ENCODE data around the gene SRGAP3. TPM values are rescaled to one million over a fixed set of nuclear protein-coding genes. Genes with fewer than 3 reads are reported as not detected.

Gene SRGAP3
- total RNA-seq, 3 donors from 2014 or later: 0.27 to 2.0 (median 0.42) TPM

GRCh38 chr3:9000041-9000440 is 249.4 kb downstream of the SRGAP3 start:
- H3K9me3 Mint-ChIP-seq: no peaks in the 10 kb centered on the region
- no peak for DNase-seq
- H3K36me3 Mint-ChIP-seq (ENCODE audit: insufficient read depth): no peaks in the 10 kb centered on the region
- no peak for ATAC-seq
- H3K4me1 Mint-ChIP-seq (ENCODE audit: low read depth): no peaks in the 10 kb centered on the region
- H3K4me3 Mint-ChIP-seq: no peak overlapping the region
- peaks cover 8% of the 10 kb centered on the region for H3K27me3 Mint-ChIP-seq (ENCODE audit: low read depth)

DNA sequence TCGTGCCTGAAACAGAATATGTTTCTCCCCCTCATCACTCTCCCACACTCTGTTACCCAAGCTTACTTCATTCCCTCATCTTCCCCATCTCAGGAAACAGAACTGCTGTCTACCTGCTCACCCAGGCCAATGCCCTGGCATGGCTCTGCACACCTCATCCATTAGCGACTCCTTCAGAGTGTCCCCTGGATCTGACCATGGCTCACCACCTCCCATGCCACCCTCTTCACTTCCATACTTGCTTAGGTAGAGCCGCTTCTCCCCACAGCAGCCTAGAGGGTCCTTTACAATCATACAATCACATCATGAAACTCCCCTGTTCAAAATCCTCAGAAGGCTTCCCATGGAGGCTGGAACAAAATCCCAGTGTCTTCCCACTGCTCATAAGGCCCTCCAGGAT is 252.3 kb downstream of the SRGAP3 start:
- Mint-ChIP-seq H3K9me3 (no peaks in the 10 kb centered on the region), H3K4me3 (no peak overlapping the region), H3K4me1 (ENCODE audit: low read depth) (no peaks in the 10 kb centered on the region), H3K36me3 (ENCODE audit: insufficient read depth) (no peaks in the 10 kb centered on the region), H3K27me3 (ENCODE audit: low read depth) (peaks cover 8% of the 10 kb centered on the region)
- no peak for ATAC-seq
- no peak for DNase-seq

GRCh38 chr3:8996681-8997121 is 252.7 kb downstream of the SRGAP3 start:
- Mint-ChIP-seq H3K9me3 (no peaks in the 10 kb centered on the region), H3K27me3 (ENCODE audit: low read depth) (peaks cover 8% of the 10 kb centered on the region), H3K4me1 (ENCODE audit: low read depth) (no peaks in the 10 kb centered on the region), H3K36me3 (ENCODE audit: insufficient read depth) (no peaks in the 10 kb centered on the region), H3K4me3 (no peak overlapping the region)
- no peak for DNase-seq
- ATAC-seq: no peak

DNA sequence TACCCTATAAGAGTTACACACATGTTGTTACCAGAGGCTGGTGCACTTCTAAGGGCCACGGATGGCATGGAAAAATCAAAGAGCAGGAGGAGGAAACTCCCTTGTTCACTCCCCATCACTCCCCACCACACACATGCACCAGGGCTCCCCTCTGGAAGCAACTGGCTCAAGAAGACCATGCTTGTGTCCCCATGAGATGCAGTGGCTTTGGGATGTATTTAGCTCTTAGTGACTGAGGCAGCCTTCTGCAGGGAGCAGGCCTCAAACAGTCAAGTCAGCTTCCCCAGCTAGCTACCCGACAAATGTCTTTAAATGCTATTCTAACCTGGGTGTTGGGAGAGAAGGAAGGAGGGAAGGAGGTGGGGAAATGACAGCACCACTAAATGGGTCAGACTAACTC is 253.2 kb downstream of the SRGAP3 start:
- Mint-ChIP-seq H3K4me1 (ENCODE audit: low read depth) (no peaks in the 10 kb centered on the region), H3K4me3 (no peak overlapping the region), H3K36me3 (ENCODE audit: insufficient read depth) (no peaks in the 10 kb centered on the region), H3K9me3 (no peaks in the 10 kb centered on the region), H3K27me3 (ENCODE audit: low read depth) (peaks cover 6% of the 10 kb centered on the region)
- no peak for ATAC-seq
- DNase-seq: no peak

GRCh38 chr3:8994226-8994625 is 255.2 kb downstream of the SRGAP3 start:
- ATAC-seq (no peak), DNase-seq (no peak)
- Mint-ChIP-seq H3K36me3 (ENCODE audit: insufficient read depth) (no peaks in the 10 kb centered on the region), H3K4me1 (ENCODE audit: low read depth) (no peaks in the 10 kb centered on the region), H3K27me3 (ENCODE audit: low read depth) (no peaks in the 10 kb centered on the region), H3K9me3 (no peaks in the 10 kb centered on the region), H3K4me3 (no peak overlapping the region)

- DNase-seq (no peak), ATAC-seq (no peak)
- Mint-ChIP-seq H3K27me3 (ENCODE audit: low read depth) (no peaks in the 10 kb centered on the region), H3K9me3 (no peaks in the 10 kb centered on the region), H3K4me1 (ENCODE audit: low read depth) (no peaks in the 10 kb centered on the region), H3K4me3 (no peak overlapping the region), H3K36me3 (ENCODE audit: insufficient read depth) (no peaks in the 10 kb centered on the region)
Measured at GRCh38 chr3:8993331-8993730, 256.1 kb downstream of the SRGAP3 start.

DNA sequence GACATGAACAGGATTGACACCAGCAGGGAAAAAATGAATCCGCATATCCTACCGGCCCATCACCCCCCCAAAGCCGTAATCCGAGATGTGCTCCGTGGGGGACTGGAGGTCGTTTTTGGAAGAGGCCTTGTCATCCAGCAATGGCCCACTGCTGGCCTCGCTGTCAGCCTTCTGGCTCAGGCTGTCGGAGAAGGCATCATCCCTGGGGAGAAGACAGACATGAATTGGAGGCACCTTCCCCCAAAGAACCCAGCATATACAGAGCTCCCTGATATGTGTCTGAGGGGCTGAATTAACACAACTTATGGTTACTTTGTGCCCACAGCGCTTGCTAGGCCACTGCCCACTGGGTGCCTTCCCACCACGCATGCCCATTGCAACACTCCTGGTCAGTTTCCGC is 256.6 kb downstream of the SRGAP3 start:
- peaks cover under 1% of the 10 kb centered on the region for H3K4me1 Mint-ChIP-seq (ENCODE audit: low read depth)
- no peaks in the 10 kb centered on the region for H3K27me3 Mint-ChIP-seq (ENCODE audit: low read depth)
- H3K4me3 Mint-ChIP-seq: no peak overlapping the region
- no peaks in the 10 kb centered on the region for H3K9me3 Mint-ChIP-seq
- ATAC-seq (no peak), DNase-seq (no peak)
- H3K36me3 Mint-ChIP-seq (ENCODE audit: insufficient read depth): no peaks in the 10 kb centered on the region

- Mint-ChIP-seq H3K9me3 (no peaks in the 10 kb centered on the region), H3K4me1 (ENCODE audit: low read depth) (peaks cover 2% of the 10 kb centered on the region), H3K36me3 (ENCODE audit: insufficient read depth) (no peaks in the 10 kb centered on the region), H3K27me3 (ENCODE audit: low read depth) (no peaks in the 10 kb centered on the region), H3K4me3 (no peak overlapping the region)
- DNase-seq: no peak
- no peak for ATAC-seq
Measured at GRCh38 chr3:8992199-8992598, 257.2 kb downstream of the SRGAP3 start.

DNA sequence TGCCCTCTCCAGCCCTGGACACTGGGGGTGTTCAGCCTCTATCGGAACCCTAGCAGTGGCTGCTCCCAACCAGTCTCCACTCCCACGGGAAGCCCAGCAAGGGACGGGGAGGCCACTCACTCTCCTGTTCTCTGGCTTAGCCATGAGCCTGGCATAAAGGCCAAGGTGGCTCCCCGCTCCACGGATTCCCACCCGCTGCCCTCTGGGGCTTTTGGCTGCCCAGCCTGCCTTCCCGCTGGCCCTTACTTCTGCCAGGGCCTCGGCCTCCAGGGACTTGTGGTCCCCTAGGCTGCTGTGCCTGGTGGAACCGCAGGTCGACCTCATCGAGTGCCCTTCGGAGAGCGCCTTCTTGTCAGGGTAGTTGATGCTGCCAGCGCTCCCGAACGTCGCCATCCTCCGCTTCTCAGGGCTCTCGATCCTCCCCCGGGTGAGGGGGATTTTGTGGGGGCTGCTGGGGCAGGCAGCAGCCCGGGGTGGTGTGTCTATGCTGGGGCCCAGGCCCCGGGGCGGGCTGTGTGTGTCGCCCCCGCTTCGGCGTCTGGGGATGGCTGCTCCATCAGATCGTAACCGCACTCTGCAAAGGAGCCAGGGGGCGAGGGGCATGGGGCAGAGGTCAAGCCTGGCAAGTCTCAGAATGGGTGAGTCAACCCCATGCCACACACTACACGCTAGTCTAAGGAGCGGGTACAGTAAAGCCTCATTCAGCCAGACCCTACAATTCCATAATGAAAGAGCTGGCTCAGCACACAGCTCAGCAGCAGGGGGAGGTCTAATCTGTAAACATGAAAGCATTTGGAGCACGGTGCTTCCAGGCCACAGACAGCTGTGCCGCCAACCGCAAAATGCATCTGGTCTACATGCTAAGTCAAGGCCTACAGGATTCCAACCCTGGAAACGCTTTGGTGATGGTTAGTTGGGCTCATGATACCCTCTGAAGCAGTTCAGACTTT is 258.9 kb downstream of the SRGAP3 start:
- H3K9me3 Mint-ChIP-seq: no peaks in the 10 kb centered on the region
- H3K27me3 Mint-ChIP-seq (ENCODE audit: low read depth): no peaks in the 10 kb centered on the region
- H3K4me1 Mint-ChIP-seq (ENCODE audit: low read depth): peaks cover 2% of the 10 kb centered on the region
- ATAC-seq (no peak), DNase-seq (no peak)
- no peak overlapping the region for H3K4me3 Mint-ChIP-seq
- H3K36me3 Mint-ChIP-seq (ENCODE audit: insufficient read depth): no peaks in the 10 kb centered on the region

- peaks cover 2% of the 10 kb centered on the region for H3K4me1 Mint-ChIP-seq (ENCODE audit: low read depth)
- DNase-seq (no peak), ATAC-seq (no peak)
- H3K4me3 Mint-ChIP-seq: no peak overlapping the region
- H3K27me3 Mint-ChIP-seq (ENCODE audit: low read depth): no peaks in the 10 kb centered on the region
- H3K36me3 Mint-ChIP-seq (ENCODE audit: insufficient read depth): no peaks in the 10 kb centered on the region
- H3K9me3 Mint-ChIP-seq: no peaks in the 10 kb centered on the region
Measured at GRCh38 chr3:8988791-8989558, 260.5 kb downstream of the SRGAP3 start.

DNA sequence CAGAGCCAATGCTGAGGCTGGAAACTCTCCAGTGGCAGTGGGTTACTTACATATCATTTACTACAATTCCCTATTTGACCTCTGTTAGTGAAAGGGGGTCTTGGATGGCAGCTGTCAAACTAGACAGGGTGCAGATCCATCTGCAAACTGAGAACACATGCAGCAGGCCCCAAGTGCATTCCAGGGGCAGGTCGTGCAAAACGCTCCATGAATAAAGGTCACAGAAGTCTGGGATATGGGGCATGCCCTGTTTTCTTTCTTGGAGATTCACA is 261.1 kb downstream of the SRGAP3 start:
- ATAC-seq (no peak), DNase-seq (no peak)
- H3K4me3 Mint-ChIP-seq: no peak overlapping the region
- peaks cover 2% of the 10 kb centered on the region for H3K4me1 Mint-ChIP-seq (ENCODE audit: low read depth)
- no peaks in the 10 kb centered on the region for H3K9me3 Mint-ChIP-seq
- H3K27me3 Mint-ChIP-seq (ENCODE audit: low read depth): no peaks in the 10 kb centered on the region
- H3K36me3 Mint-ChIP-seq (ENCODE audit: insufficient read depth): no peaks in the 10 kb centered on the region

- DNase-seq (peak; percentile 14), ATAC-seq (peak; percentile 61 to 92)
- no peaks in the 10 kb centered on the region for H3K9me3 Mint-ChIP-seq
- H3K4me3 Mint-ChIP-seq: no peak overlapping the region
- H3K27me3 Mint-ChIP-seq (ENCODE audit: low read depth): no peaks in the 10 kb centered on the region
- H3K36me3 Mint-ChIP-seq (ENCODE audit: insufficient read depth): no peaks in the 10 kb centered on the region
- H3K4me1 Mint-ChIP-seq (ENCODE audit: low read depth): peaks cover 2% of the 10 kb centered on the region
Measured at GRCh38 chr3:8987645-8988383, 261.6 kb downstream of the SRGAP3 start.

- ATAC-seq (no peak), DNase-seq (no peak)
- no peaks in the 10 kb centered on the region for H3K36me3 Mint-ChIP-seq (ENCODE audit: insufficient read depth)
- peaks cover 2% of the 10 kb centered on the region for H3K4me1 Mint-ChIP-seq (ENCODE audit: low read depth)
- H3K4me3 Mint-ChIP-seq: no peak overlapping the region
- no peaks in the 10 kb centered on the region for H3K9me3 Mint-ChIP-seq
- H3K27me3 Mint-ChIP-seq (ENCODE audit: low read depth): no peaks in the 10 kb centered on the region
Measured at GRCh38 chr3:8987226-8987625, 262.2 kb downstream of the SRGAP3 start.

DNA sequence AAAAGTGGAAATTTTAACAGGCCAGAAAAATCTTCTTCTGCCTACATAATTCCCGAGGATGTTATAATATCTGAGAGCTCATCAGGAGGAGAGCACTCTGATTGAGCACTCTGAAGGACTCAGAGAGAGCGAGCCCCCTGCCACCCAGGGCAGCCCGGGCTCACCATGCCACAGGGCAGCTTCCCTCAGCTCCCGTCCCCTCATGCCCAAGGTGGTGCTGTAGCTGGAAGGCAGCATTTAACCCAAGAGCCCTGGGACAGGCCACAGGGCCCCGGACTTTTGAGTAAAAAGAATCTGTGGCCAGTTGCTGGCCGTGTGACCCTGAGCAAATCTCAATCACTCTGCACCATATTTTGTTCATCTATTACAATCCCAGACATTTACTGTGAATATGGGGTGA is 262.7 kb downstream of the SRGAP3 start:
- H3K36me3 Mint-ChIP-seq (ENCODE audit: insufficient read depth): no peaks in the 10 kb centered on the region
- H3K4me1 Mint-ChIP-seq (ENCODE audit: low read depth): peaks cover 2% of the 10 kb centered on the region
- ATAC-seq: no peak
- no peak overlapping the region for H3K4me3 Mint-ChIP-seq
- no peak for DNase-seq
- H3K9me3 Mint-ChIP-seq: no peaks in the 10 kb centered on the region
- no peaks in the 10 kb centered on the region for H3K27me3 Mint-ChIP-seq (ENCODE audit: low read depth)

Data from activated T-cell treated with anti-CD3 and anti-CD28 coated beads, Interleukin-2, amount 50 U/mL, for 4 hours (primary cell).